ENCODE measurements around the gene MAPT.

MAPT gene

GRCh38 chr17:46037722-46038255, 143.4 kb downstream of the MAPT start:
- no peak for DNase-seq

GRCh38 chr17:46038414-46038813, 144.1 kb downstream of the MAPT start:
- no peak for DNase-seq

- DNase-seq, result no peak
Observed at GRCh38 chr17:46038937-46039336, 144.6 kb downstream of the MAPT start.

- DNase-seq, result no peak
Observed at GRCh38 chr17:46039592-46040186, 145.3 kb downstream of the MAPT start.

GRCh38 chr17:46042246-46042645, 147.9 kb downstream of the MAPT start:
- DNase-seq, result no peak

- DNase-seq, result no peak
Observed at GRCh38 chr17:46042925-46043324, 148.6 kb downstream of the MAPT start.

- no peak for DNase-seq
Observed at GRCh38 chr17:46043606-46044005, 149.3 kb downstream of the MAPT start.

GRCh38 chr17:46044286-46044928, 150.1 kb downstream of the MAPT start:
- DNase-seq, result peak; percentile 49 to 53

- no peak for DNase-seq
Observed at GRCh38 chr17:46044989-46045388, 150.6 kb downstream of the MAPT start.

GRCh38 chr17:46045639-46046038, 151.3 kb downstream of the MAPT start:
- no peak for DNase-seq

GRCh38 chr17:46046957-46047356, 152.6 kb downstream of the MAPT start:
- DNase-seq, result no peak

GRCh38 chr17:46047398-46047797, 153.0 kb downstream of the MAPT start:
- no peak for DNase-seq

GRCh38 chr17:46047856-46048255, 153.5 kb downstream of the MAPT start:
- DNase-seq, result no peak

GRCh38 chr17:46049656-46050055, 155.3 kb downstream of the MAPT start:
- no peak for DNase-seq

- DNase-seq, result no peak
Observed at GRCh38 chr17:46053911-46054534, 159.7 kb downstream of the MAPT start.

- no peak for DNase-seq
Observed at GRCh38 chr17:46056800-46057304, 162.5 kb downstream of the MAPT start.

GRCh38 chr17:46057366-46057765, 163.0 kb downstream of the MAPT start:
- DNase-seq, result no peak

GRCh38 chr17:46059486-46059885, 165.1 kb downstream of the MAPT start:
- DNase-seq, result no peak

GRCh38 chr17:46060461-46060860, 166.1 kb downstream of the MAPT start:
- DNase-seq, result no peak

- no peak for DNase-seq
Observed at GRCh38 chr17:46061435-46061834, 167.1 kb downstream of the MAPT start.

GRCh38 chr17:46063241-46063640, 168.9 kb downstream of the MAPT start:
- DNase-seq, result no peak

- DNase-seq, result no peak
Observed at GRCh38 chr17:46064460-46064859, 170.1 kb downstream of the MAPT start.

- DNase-seq, result no peak
Observed at GRCh38 chr17:46071796-46072195, 177.4 kb downstream of the MAPT start.

- no peak for DNase-seq
Observed at GRCh38 chr17:46072998-46073397, 178.6 kb downstream of the MAPT start.

All from activated T-cell treated with anti-CD3 and anti-CD28 coated beads, Interleukin-2, amount 50 U/mL, for 48 hours (primary cell).